HG03045 (cell line): ENCODE measurements around the gene TNRC6C.
A peak's percentile ranks its signal among the peaks of the same experiment; 100 is the strongest.
"Not testable (repeated sequence)": the region's sequence is repeated elsewhere in the genome, so short reads cannot be mapped to it uniquely, and the experiment has no call there.

ENCODE experiments used
- ATAC-seq: cut with Tn5 transposase; IDR thresholded peaks from one replicate; pipeline ENCODE4 v1.9.1; 2021; ENCODE audit warnings: mild to moderate bottlenecking, moderate library complexity; ENCODE audit not compliant: unreplicated experiment

Gene TNRC6C

DNA sequence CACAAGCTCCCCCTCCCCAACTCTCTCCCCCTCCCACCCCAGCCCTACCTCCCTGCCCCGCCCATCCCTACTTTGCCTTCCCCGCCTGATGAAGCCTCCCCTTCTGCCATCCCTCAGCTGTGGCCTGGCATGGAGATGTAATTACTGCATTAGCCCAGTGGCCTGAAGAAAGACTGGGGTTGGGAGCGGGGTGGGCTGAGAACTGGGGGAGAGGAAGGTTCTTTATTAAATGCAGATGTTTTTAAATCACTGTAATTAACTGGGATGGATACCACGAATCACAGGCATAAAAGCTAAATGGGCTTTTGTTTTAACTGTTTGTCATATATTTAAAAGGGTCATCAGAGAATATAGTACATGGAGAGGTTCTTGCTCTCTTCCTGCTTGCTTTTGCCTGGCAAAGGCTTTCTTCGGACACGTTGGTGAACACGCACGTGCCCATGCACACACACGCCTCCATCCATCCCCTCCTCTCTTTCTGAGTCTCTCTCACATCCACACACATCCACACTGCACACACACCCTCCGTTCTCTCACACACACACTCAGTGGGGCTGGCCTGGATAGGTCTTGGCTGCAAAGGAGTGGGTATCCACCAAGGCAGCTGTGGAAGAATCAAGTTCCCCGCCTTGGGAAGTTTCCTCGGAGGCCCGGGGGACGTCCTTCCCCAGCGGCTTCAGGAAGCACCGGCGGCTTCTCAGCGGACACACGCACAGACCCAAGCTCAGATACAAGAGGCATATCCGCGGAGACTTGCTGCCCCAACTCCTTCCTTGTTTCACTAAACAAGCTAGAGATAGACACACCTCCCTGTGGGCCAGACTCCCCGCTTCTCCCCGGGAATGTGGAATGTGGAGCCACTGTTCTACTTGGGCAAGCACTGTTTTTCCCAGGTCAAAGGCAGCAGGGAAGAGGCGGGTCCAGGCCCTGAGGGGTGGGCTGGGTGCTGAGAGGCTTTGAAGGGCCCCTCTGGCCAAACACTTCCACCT lies 27.4 kb upstream of the TNRC6C start:
- ATAC-seq: no peak

DNA sequence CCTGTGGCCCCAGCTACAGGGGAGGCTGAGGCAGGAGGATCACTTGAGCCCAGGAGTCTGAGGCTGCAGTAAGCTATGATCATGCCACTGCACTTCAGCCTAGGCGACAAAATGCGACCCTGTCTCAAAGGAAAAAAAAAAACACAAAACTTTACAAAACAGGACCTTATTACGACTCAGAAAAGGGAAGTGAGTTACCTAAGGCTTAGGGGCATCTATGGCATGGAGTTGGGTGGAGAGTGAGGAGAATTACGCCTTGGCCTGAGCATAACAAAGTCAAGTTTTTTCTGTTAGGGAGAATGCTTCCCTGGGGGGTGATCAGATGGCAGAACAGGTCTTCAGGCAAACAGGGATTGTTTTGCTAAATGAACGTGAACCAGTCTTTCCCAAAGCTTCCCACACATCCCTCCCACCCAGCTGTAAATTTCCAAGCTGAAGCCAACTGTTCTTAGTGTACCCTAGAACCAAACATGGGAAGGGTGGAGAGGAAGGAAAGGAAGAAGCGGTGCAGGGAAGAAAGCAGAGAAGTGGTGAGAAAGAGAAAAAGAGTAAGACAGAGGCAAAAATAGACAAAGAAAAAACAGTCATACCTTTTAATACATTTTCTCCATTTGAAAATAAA lies 24.6 kb upstream of the TNRC6C start:
- ATAC-seq: no peak

- no peak for ATAC-seq
Measured at GRCh38 chr17:77935121-77935571, 23.4 kb upstream of the TNRC6C start.

- not testable (repeated sequence) for ATAC-seq
Measured at GRCh38 chr17:77935744-77936143, 22.8 kb upstream of the TNRC6C start.

- no peak for ATAC-seq
Measured at GRCh38 chr17:77936881-77937280, 21.6 kb upstream of the TNRC6C start.

DNA sequence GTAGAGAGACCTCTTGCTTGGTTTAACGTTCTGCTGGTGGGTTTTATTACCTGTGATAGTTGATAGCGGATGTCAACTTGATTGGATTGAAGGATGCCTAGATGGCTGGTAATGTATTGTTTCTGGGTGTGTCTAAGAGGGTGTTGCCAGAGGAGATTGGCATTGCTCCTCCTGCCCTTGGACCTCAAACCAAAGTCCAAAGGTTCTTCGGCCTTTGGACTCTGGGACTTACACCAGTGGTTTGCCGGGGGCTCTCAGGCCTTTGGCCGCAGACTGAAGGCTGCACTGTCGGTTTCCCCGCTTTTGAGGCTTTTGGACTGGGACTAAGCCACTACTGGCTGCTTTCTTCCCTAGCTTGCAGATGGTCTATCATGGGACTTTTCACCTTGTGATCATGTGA lies 17.5 kb upstream of the TNRC6C start:
- no peak for ATAC-seq

DNA sequence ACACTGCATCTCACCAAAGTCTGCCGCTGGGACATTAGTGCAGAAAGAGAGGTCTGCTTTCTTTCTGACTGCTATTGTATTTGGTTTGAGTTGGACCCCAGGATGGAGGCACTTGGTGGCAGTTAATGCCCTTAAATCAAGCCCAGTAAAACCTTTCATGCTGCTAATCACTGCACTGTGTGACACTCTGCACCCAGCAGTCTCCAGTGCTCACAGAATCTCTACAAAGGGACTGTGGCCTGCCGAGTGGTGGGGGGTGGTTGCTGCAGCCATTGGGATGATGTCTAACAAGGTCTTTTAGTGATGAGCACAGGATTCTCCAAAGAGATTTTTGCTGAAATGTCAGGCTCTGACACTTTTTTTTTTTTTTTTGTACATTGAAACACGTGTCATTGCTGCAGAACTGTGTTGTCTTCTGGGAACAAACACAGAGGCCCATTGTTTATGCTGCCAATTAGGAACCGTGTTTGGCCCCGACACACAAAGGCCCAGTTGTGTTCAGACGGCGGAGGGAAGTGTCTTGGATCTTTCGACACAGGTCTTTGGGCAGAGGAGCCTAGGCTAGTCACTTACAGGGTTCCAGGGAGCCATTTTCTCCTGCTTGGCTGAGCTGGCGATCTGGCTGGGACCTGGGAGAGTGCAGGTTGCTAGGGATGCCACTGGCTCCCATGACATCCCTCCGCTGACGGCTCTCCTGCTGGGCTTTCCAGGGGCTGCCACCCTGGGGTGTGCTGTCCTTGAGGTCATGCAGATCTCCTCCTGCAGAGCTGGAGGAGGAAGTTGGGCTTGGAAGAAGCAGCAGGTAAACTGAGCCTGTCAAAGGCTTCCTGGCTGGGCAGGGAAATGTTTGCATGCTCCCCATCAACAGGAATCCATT lies 16.2 kb upstream of the TNRC6C start:
- no peak for ATAC-seq

- ATAC-seq: no peak
Measured at GRCh38 chr17:77943971-77944370, 14.5 kb upstream of the TNRC6C start.

DNA sequence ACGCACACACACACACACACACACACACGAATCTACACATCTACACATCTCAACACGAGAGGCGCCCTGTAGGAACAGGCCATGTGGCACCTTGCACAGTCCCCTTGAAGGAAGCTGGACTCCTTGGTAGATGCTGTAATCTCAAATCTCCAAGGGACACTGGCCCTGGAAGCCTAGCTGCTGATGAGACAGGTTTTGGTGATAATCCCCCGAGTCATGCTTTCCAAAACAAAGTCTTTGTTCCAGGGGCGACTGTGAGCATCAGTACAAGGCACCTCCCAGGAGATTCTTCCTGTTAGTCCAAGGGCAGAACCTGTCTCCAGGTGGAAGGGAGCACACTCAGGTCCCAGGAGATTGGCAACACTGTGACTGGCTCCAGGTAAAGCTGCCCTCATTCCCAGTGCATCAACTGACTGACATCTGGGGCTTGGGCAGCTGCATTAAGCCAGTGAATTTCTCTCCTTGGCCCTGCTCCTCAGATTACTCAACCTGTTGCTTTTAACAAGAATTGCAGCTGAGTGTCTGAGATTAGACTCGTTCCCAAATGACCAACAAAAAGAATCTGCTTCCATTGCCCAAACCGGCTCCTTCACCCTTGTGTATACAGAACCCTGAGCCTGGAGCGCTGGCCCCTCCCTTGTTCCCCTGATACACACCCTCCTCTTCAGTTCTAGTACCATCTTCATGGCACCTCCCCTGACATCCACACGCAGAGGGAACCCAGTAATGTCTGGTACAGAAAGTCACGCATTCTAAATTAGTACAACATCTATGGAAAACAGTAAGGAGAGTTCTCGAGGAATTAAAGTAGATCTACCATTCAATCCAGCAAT lies 13.9 kb upstream of the TNRC6C start:
- ATAC-seq: no peak

- no peak for ATAC-seq
Measured at GRCh38 chr17:77946900-77947645, 11.4 kb upstream of the TNRC6C start.

GRCh38 chr17:77948690-77949114 lies 9.8 kb upstream of the TNRC6C start:
- ATAC-seq: no peak

GRCh38 chr17:77951123-77951522 lies 7.4 kb upstream of the TNRC6C start:
- ATAC-seq: no peak

GRCh38 chr17:77952368-77952767 lies 6.1 kb upstream of the TNRC6C start:
- ATAC-seq: no peak

DNA sequence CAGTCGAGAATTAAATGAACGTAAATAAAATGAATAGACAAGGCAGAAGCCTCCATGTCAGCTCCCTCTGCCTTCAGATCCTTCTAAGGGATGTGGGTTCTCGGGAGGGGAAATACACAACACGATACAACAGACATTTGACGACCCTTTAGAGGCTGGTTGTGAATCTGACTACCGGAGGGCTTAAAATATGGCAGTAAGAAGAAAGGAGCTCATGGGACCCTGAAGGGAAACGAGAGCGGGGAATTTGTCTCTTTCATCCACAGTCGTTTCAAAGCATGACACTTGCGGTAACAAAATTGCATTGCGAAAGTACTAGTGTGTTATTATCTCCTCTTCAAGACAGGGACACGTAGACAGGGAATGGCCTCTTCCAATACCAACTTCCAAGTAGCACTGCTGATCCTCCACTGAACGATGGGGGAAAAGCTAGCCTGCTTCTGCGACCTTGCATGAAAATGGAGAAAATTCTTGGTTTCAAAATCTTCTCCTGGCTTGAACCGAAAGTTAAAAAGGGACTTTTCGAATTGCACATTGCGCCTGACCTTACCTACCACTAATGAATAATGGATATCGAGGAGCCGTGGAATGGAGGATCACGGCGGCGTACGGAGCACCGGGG lies 1.2 kb upstream of the TNRC6C start:
- no peak for ATAC-seq

- ATAC-seq: peak; percentile 21
Measured at GRCh38 chr17:77958716-77959125, 218 bp downstream of the TNRC6C start.

GRCh38 chr17:77959126-77959925 lies 823 bp downstream of the TNRC6C start:
- peak; percentile 14 for ATAC-seq

- ATAC-seq: no peak
Measured at GRCh38 chr17:77959926-77960521, 1.5 kb downstream of the TNRC6C start.

- ATAC-seq: no peak
Measured at GRCh38 chr17:77961741-77962140, 3.2 kb downstream of the TNRC6C start.
